ENCODE results near the gene DLK2. TPM values are rescaled to one million over a fixed set of nuclear protein-coding genes. Genes with fewer than 3 reads are reported as not detected.
A peak's percentile ranks its signal among the peaks of the same experiment; 100 is the strongest.

The DLK2 gene
- total and polyA plus RNA-seq, 2 of the 13 experiments (the other 11 are each of a cell fraction or from before 2014, with no cell fraction given), result 1.2 to 3.8 TPM

GRCh38 chr6:43426928-43427405, 28.4 kb downstream of the DLK2 start (continued):
- TF ChIP-seq AHDC1 (CRISPR knock-in tag; IDR thresholded peaks at IDR 0.05; ENCODE audit: borderline replicate concordance), result 0 out of 2 replicates have a peak, but pooled peaks have one; percentile 32
- no peak for TF ChIP-seq KLF13 (CRISPR knock-in tag; IDR thresholded peaks at IDR 0.05)
- TF ChIP-seq MYPOP (CRISPR knock-in tag; IDR thresholded peaks at IDR 0.05), result no peak
- no peak for TF ChIP-seq HNF4G (IDR thresholded peaks at IDR 0.05; ENCODE audit: borderline replicate concordance, low read depth, low read length)
- TF ChIP-seq HNF4G (CRISPR knock-in tag; IDR thresholded peaks at IDR 0.05; ENCODE audit: borderline replicate concordance, low read depth), result 0 out of 2 replicates have a peak, but pooled peaks have one; percentile 13
- TF ChIP-seq PRMT3 (CRISPR knock-in tag; IDR thresholded peaks at IDR 0.05; ENCODE audit: borderline replicate concordance, low read depth), result no peak
- TF ChIP-seq ZNF605 (CRISPR knock-in tag; IDR thresholded peaks at IDR 0.05), result peak; percentile 7; the same call in 1 of the 2 replicates
- peak; percentile 69; the same call in 1 of the 2 replicates for TF ChIP-seq ZNF572 (CRISPR knock-in tag; IDR thresholded peaks at IDR 0.05)
- TF ChIP-seq POLR2AphosphoS2 (IDR thresholded peaks at IDR 0.05; ENCODE audit: low read depth, low read length), result no peak
- TF ChIP-seq SP140L (CRISPR knock-in tag; IDR thresholded peaks at IDR 0.05; ENCODE audit: borderline replicate concordance), result 0 out of 2 replicates have a peak, but pooled peaks have one; percentile 16
- TF ChIP-seq RBAK (CRISPR knock-in tag; IDR thresholded peaks at IDR 0.05), result no peak
- 0 out of 2 replicates have a peak, but pooled peaks have one; percentile 30 for TF ChIP-seq ZNF558 (CRISPR knock-in tag; IDR thresholded peaks at IDR 0.05; ENCODE audit: borderline replicate concordance)
- 0 out of 2 replicates have a peak, but pooled peaks have one; percentile 31 for TF ChIP-seq MTF2 (CRISPR knock-in tag; IDR thresholded peaks at IDR 0.05; ENCODE audit: borderline replicate concordance)
- TF ChIP-seq FOXA3 (CRISPR knock-in tag; IDR thresholded peaks at IDR 0.05), result no peak
- no peak for TF ChIP-seq MXD1 (CRISPR knock-in tag; IDR thresholded peaks at IDR 0.05)
- 0 out of 2 replicates have a peak, but pooled peaks have one; percentile 47 for TF ChIP-seq GFI1 (CRISPR knock-in tag; IDR thresholded peaks at IDR 0.05; ENCODE audit: borderline replicate concordance)
- TF ChIP-seq PAX8 (CRISPR knock-in tag; IDR thresholded peaks at IDR 0.05; ENCODE audit: borderline replicate concordance), result 0 out of 2 replicates have a peak, but pooled peaks have one; percentile 4
- TF ChIP-seq ATF6 (CRISPR knock-in tag; conservative IDR thresholded peaks at IDR 0.05), result 0 out of 2 replicates have a peak, but pooled peaks have one; percentile 14
- TF ChIP-seq ZIK1 (CRISPR knock-in tag; IDR thresholded peaks at IDR 0.05; ENCODE audit: borderline replicate concordance, low read depth), result 0 out of 2 replicates have a peak, but pooled peaks have one; percentile 23
- peak; percentile 42; the same call in 1 of the 2 replicates for TF ChIP-seq ZNF563 (CRISPR knock-in tag; IDR thresholded peaks at IDR 0.05)
